ENCODE results near the gene PTPRQ.
"Not testable (repeated sequence)": the region's sequence is repeated elsewhere in the genome, so short reads cannot be mapped to it uniquely, and the experiment has no call there.

DNA sequence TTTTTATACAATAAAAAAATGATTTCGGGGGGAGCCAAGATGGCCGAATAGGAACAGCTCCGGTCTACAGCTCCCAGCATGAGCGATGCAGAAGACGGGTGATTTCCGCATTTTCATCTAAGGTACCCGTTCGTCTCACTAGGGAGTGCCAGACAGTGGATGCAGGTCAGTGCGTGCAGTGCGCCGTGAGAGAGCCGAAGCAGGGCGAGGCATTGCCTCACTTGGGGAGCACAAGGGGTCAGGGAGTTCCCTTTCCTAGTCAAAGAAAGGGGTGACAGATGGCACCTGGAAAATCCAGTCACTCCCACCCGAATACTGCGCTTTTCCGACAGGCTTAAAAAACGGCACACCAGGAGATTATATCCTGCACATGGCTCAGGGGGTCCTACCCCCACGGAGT lies 17.8 kb downstream of the PTPRQ start:
- not testable (repeated sequence) for TF ChIP-seq CTCF, ZNF658, ZNF24 (tag by site-specific recombination; IDR thresholded peaks at IDR 0.05)

Data from HEK293 (cell line).